Erythroblast (primary cell): Measurements from ENCODE around the gene AUTS2.

ENCODE experiments used
- GATA1 ChIP-seq: IDR thresholded peaks from 2 replicates; pipeline ENCODE4 v1.6.1; 2011; ENCODE audit warnings: low read depth, mild to moderate bottlenecking, control low read depth, low read length, moderate library complexity
- POLR2A ChIP-seq: IDR thresholded peaks from 2 replicates; pipeline ENCODE4 v1.6.1; 2011; ENCODE audit warnings: mild to moderate bottlenecking, low read length

GRCh38 chr7:70630440-70630817 is 1032.2 kb downstream of the AUTS2 start:
- TF ChIP-seq POLR2A (no peak), GATA1 (no peak)
